Epithelial cell of esophagus (primary cell): Measurements from ENCODE around the gene CTXN3.

ENCODE experiments used
- DNase-seq: peaks from one replicate; pipeline ENCODE4 v3.0.0; 2010; ENCODE audit warnings: low read depth
- H3K4me3 ChIP-seq: 2 replicates; pipeline ENCODE4 v1.5.1; 2011; ENCODE audit warnings: mild to moderate bottlenecking, low read length, control low read depth
- CTCF ChIP-seq: IDR thresholded peaks from 2 replicates; pipeline ENCODE4 v1.5.1; 2011; ENCODE audit warnings: low read depth, mild to moderate bottlenecking, low read length, control low read depth, inconsistent platforms; ENCODE audit not compliant: insufficient read depth; ENCODE audit errors: missing control alignments

The CTXN3 gene

DNA sequence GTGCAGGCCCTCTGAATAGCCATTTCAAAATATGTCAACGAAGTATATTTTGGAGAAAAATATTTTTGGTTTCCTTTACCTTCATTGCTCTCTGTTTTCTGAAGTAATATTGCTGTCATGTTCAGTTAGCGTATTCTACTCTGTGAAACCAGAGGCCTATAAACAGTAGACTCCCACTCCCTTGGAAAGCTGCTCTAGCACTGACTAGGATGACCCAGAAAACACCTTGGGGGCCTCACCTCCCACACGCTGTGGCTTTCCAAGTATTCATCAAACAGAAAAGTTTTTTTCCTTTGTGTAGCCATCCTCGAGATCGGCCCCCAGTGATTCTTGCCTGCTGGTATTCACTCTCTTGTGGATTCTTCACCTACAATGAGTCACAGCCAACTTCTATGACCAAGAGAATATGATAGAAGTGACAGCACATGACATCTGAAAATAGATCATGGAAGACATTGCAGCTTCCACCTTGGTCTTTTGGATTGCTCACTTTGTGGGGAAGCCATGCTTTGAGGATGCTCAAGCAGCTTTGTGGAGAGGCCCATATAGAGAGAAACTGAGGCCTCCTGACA, 28.9 kb upstream of the CTXN3 start:
- no peak for TF ChIP-seq CTCF
- DNase-seq, result no peak
- H3K4me3 ChIP-seq, result no peak overlapping the region

DNA sequence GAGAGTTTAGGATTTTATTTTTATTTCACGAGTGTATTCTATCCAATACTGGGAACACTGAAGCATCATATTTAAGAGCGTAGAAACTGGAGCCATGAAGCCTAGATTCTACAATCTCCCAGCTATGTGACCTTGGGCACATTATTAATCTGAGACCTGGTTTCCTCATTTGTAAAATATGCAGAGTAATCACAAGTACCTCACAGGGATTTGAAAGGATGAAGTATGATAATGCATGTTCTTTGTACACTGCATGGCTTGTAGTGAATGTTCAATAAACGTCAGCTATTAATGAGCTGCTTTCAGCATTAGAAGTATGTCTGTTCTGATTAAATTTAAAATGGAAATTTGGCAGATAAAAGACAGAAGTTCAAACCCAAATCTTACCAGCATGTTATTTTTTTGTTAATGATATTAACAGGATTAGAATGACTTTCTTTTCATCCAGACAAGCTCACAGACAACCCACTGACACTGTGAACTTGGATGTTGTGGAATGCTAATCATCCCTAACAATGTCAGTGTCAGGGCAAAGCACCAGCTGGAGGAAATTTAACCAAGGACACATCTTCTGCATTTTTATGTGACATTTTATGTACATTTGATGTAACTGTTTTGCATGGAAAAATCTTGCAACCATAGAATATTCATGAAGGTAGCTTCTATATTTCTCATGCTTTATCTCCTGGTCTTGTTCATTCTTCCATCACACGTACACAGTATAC, 27.1 kb upstream of the CTXN3 start:
- H3K4me3 ChIP-seq, result no peak overlapping the region
- no peak for DNase-seq
- no peak for TF ChIP-seq CTCF

DNA sequence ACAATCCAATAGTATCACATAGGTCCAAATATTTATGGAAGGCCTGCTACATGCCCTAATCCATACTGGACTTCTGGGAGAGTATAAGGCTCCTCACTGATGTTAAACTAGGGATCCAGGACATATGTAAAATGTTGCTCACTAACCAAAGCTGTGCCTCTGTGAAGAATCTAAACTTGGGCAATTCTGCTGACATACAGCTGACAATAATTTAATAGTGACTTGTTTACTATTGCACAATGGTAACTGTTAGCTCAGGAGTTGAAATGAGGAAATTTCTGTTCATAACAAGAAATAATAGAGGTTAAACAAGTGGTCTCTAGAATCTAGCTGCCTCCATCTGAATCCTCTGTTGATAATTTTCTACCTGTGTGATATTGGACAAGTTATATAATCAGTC, 14.9 kb upstream of the CTXN3 start:
- no peak for TF ChIP-seq CTCF
- H3K4me3 ChIP-seq, result no peak overlapping the region
- peak; percentile 24 for DNase-seq

DNA sequence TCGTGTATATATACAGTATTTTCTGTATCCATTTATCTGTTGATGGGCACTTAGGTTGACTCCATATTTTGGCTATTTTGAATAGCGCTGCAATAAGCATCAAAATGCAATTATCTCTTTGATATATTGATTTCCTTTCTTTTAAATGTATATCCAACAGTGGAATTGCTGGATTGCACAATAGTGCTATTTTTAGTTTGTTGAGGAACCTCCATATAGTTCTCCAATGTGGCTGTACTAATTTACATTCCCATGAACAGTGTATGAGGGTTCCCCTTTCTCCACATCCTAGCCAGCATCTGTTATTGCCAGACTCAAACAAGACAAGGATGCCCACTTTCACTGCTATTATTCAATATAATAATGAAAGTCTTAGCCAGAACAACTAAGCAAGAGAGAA, 9.1 kb upstream of the CTXN3 start:
- no peak for DNase-seq
- TF ChIP-seq CTCF, result no peak
- no peak overlapping the region for H3K4me3 ChIP-seq

- no peak for DNase-seq
- TF ChIP-seq CTCF, result no peak
- H3K4me3 ChIP-seq, result no peak overlapping the region
Observed at GRCh38 chr5:127642949-127643348, 5.9 kb upstream of the CTXN3 start.

GRCh38 chr5:127643607-127644006, 5.3 kb upstream of the CTXN3 start:
- DNase-seq, result no peak
- no peak for TF ChIP-seq CTCF
- H3K4me3 ChIP-seq, result no peak overlapping the region

DNA sequence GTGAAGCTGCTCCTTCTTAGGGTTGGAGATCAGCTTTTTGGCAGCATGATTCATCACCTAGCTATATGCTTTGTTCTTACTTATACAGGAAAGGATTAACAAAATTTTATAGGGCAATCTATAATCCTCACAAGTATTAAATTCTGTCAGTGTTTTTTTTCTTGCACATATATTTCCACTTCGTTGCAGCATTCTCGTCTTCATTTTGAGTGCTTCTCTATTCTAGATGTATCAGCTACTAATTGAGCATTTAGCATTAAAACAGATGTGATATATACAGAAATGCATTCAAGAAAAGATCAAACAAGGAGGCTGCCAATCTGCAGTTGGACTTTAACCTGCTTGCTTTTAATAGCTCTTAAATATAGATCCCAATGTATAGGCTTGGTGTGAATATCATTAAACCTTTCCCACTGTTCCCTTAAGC, 3.6 kb upstream of the CTXN3 start:
- DNase-seq, result no peak
- TF ChIP-seq CTCF, result no peak
- no peak overlapping the region for H3K4me3 ChIP-seq
